H1 (cell line): ENCODE data around the gene SOWAHD. TPM values are rescaled to one million over a fixed set of nuclear protein-coding genes. Genes with fewer than 3 reads are reported as not detected.
A peak's percentile ranks its signal among the peaks of the same experiment; 100 is the strongest.
"Not testable (repeated sequence)": the region's sequence is repeated elsewhere in the genome, so short reads cannot be mapped to it uniquely, and the experiment has no call there.

Source experiments
- CTCF ChIA-PET: fragments of 300-600 bp; sonication (Branson Sonifier 250); formaldehyde crosslinking; loops from one replicate; lab custom pipeline; 2021; ENCODE audit not compliant: partially characterized antibody; lab: Charles Lee
- POLR2A ChIA-PET: fragments of 300-600 bp; sonication (Branson Sonifier 250); formaldehyde crosslinking; loops from one replicate; lab custom pipeline; 2021; ENCODE audit warnings: inconsistent platforms; ENCODE audit not compliant: partially characterized antibody; lab: Charles Lee
- DNase-seq, 2 experiments: peaks; one replicate each; pipeline versions ENCODE4 v3.0.0 to v3.0.0-alpha.2; 2010 to 2022; ENCODE audit warnings: low spot score in 2 of 2, low read depth in 1 of 2, mixed read lengths in 1 of 2
- FAIRE-seq: peaks from 2 replicates; lab custom pipeline; 2011; peaks lifted over from hg19 to GRCh38; lab: Jason Lieb, UNC
- H2AFZ ChIP-seq: 2 replicates; pipeline ENCODE4 v1.8.1; 2012; ENCODE audit warnings: low read length, inconsistent platforms
- H2AK5ac ChIP-seq: 2 replicates; pipeline ENCODE4 v1.6.1; 2013; ENCODE audit warnings: low read depth, low read length
- H2BK120ac ChIP-seq: replicated peaks from 2 replicates; pipeline ENCODE3; 2013; ENCODE audit warnings: low read depth, low read length, inconsistent platforms
- H2BK12ac ChIP-seq: 2 replicates; pipeline ENCODE4 v1.6.1; 2013; ENCODE audit warnings: low read depth, low read length
- H2BK15ac ChIP-seq: 2 replicates; pipeline ENCODE4 v1.6.1; 2013; ENCODE audit warnings: low read length
- H2BK20ac ChIP-seq: 2 replicates; pipeline ENCODE4 v1.6.1; 2013; ENCODE audit warnings: low read length
- H2BK5ac ChIP-seq: 2 replicates; pipeline ENCODE4 v1.6.1; 2013; ENCODE audit warnings: low read depth, low read length
- H3K14ac ChIP-seq: 2 replicates; pipeline ENCODE4 v1.6.1; 2013; ENCODE audit warnings: inconsistent platforms; ENCODE audit not compliant: insufficient read length
- H3K18ac ChIP-seq: 2 replicates; pipeline ENCODE4 v1.6.1; 2013; ENCODE audit warnings: low read length; ENCODE audit errors: extremely low read depth
- H3K23ac ChIP-seq: 2 replicates; pipeline ENCODE4 v1.6.1; 2013; ENCODE audit warnings: inconsistent platforms; ENCODE audit not compliant: insufficient read length
- H3K23me2 ChIP-seq: 2 replicates; pipeline ENCODE4 v1.6.1; 2013; ENCODE audit warnings: low read depth, low read length
- H3K27ac ChIP-seq: 2 replicates; pipeline ENCODE4 v1.6.1; 2011; ENCODE audit warnings: low read depth, low read length, inconsistent platforms
- H3K27me3 ChIP-seq, 4 experiments: replicated peaks in 1 of 4; 1 replicate in 1 of 4; 2 replicates in 3 of 4; pipeline versions ENCODE4 v1.6.1 to v1.8.1; 2011 to 2013; ENCODE audit warnings: low read length in 3 of 4, mild to moderate bottlenecking in 3 of 4, inconsistent platforms in 2 of 4, mixed read lengths in 2 of 4, moderate library complexity in 1 of 4; ENCODE audit not compliant: control insufficient read depth in 3 of 4, insufficient read depth in 3 of 4; ENCODE audit errors: extremely low read depth in 1 of 4
- H3K36me3 ChIP-seq, 4 experiments: 2 replicates each; pipeline versions ENCODE4 v1.6.1 to v1.8.1; 2011 to 2013; ENCODE audit warnings: mild to moderate bottlenecking in 4 of 4, low read length in 3 of 4, moderate library complexity in 2 of 4, control low read depth in 1 of 4, inconsistent platforms in 1 of 4; ENCODE audit not compliant: insufficient read depth in 4 of 4, control insufficient read depth in 2 of 4
- H3K4ac ChIP-seq: replicated peaks from 2 replicates; pipeline ENCODE3; 2013; ENCODE audit warnings: low read length, low read depth, mixed read lengths, inconsistent platforms; ENCODE audit not compliant: insufficient read length
- H3K4me1 ChIP-seq, 4 experiments: replicated peaks in 1 of 4; 1 replicate in 1 of 4; 2 replicates in 3 of 4; pipeline versions ENCODE4 v1.6.1 to v1.8.1; 2011 to 2013; ENCODE audit warnings: low read length in 3 of 4, inconsistent platforms in 2 of 4, mixed read lengths in 1 of 4; ENCODE audit not compliant: insufficient read depth in 4 of 4, control insufficient read depth in 3 of 4
- H3K4me2 ChIP-seq, 2 experiments: 2 replicates each; pipeline versions ENCODE4 v1.6.1 to v1.8.1; 2011 to 2013; ENCODE audit warnings: low read depth in 2 of 2, low read length in 2 of 2, control low read depth in 1 of 2, inconsistent platforms in 1 of 2, mild to moderate bottlenecking in 1 of 2; ENCODE audit not compliant: insufficient read depth in 1 of 2
- H3K4me3 ChIP-seq, 4 experiments: fragments of 200-600, 300-600 bp in 1 of 4; sonication (generic), shearing (Covaris generic), sonication (Bioruptor Twin) in 1 of 4; 2 replicates each; pipeline versions ENCODE4 v1.5.1 to v1.8.1; 2011 to 2016; ENCODE audit warnings: low read length in 4 of 4, low read depth in 3 of 4, control low read depth in 2 of 4, inconsistent platforms in 2 of 4, mild to moderate bottlenecking in 2 of 4, mixed read lengths in 1 of 4, moderate library complexity in 1 of 4; ENCODE audit not compliant: insufficient read depth in 2 of 4; ENCODE audit errors: extremely low read depth in 1 of 4
- H3K56ac ChIP-seq: replicated peaks from 2 replicates; pipeline ENCODE3; 2013; ENCODE audit warnings: low read depth, mild to moderate bottlenecking, mixed read lengths, low read length, inconsistent platforms; ENCODE audit not compliant: insufficient read length
- H3K79me1 ChIP-seq: 2 replicates; pipeline ENCODE4 v1.6.1; 2013; ENCODE audit warnings: low read depth, low read length, control low read depth
- H3K79me2 ChIP-seq, 2 experiments: 2 replicates each; pipeline versions ENCODE4 v1.6.1 to v1.8.1; 2012 to 2013; ENCODE audit warnings: low read length in 2 of 2, mild to moderate bottlenecking in 2 of 2, inconsistent platforms in 1 of 2; ENCODE audit not compliant: insufficient read depth in 2 of 2, control insufficient read depth in 1 of 2
- H3K9ac ChIP-seq, 4 experiments: replicated peaks in 1 of 4; 1 replicate in 1 of 4; 2 replicates in 3 of 4; pipeline versions ENCODE4 v1.6.1 to v1.8.1; 2011 to 2013; ENCODE audit warnings: low read depth in 3 of 4, low read length in 3 of 4, control low read depth in 2 of 4, mild to moderate bottlenecking in 2 of 4, moderate library complexity in 2 of 4, inconsistent platforms in 1 of 4; ENCODE audit errors: extremely low read depth in 1 of 4
- H3K9me3 ChIP-seq, 2 experiments: 2 replicates each; pipeline versions ENCODE4 v1.6.1 to v1.8.1; 2012 to 2013; ENCODE audit warnings: mild to moderate bottlenecking in 2 of 2, moderate library complexity in 2 of 2, control low read depth in 1 of 2, inconsistent platforms in 1 of 2, low read depth in 1 of 2, low read length in 1 of 2, mixed read lengths in 1 of 2; ENCODE audit not compliant: insufficient read depth in 2 of 2
- H4K20me1 ChIP-seq, 2 experiments: replicated peaks in 1 of 2; 2 replicates each; pipeline versions ENCODE3 to v1.8.1; 2011 to 2013; ENCODE audit warnings: inconsistent platforms in 2 of 2, low read length in 2 of 2, mild to moderate bottlenecking in 1 of 2; ENCODE audit not compliant: insufficient read depth in 2 of 2, control insufficient read depth in 1 of 2
- H4K5ac ChIP-seq: 2 replicates; pipeline ENCODE4 v1.6.1; 2013; ENCODE audit warnings: low read length, low read depth, mixed read lengths, inconsistent platforms; ENCODE audit not compliant: insufficient read length
- H4K8ac ChIP-seq: 2 replicates; pipeline ENCODE4 v1.8.0; 2013; ENCODE audit warnings: mild to moderate bottlenecking, moderate library complexity, low read length, inconsistent platforms; ENCODE audit not compliant: insufficient read depth; ENCODE audit errors: extremely low read depth
- H4K91ac ChIP-seq: replicated peaks from 2 replicates; pipeline ENCODE3; 2013; ENCODE audit warnings: low read length, mixed read lengths, inconsistent platforms; ENCODE audit not compliant: insufficient read length
- SP1 ChIP-seq: IDR thresholded peaks from 2 replicates; pipeline ENCODE4 v1.6.1; 2011; ENCODE audit warnings: low read depth, low read length
- WGBS, 2 experiments: shearing (Covaris generic) in 1 of 2; methylation state at CpG; one replicate each; pipeline versions ENCODE4 v1.1.6 to v1.1.7; 2013 to 2015; ENCODE audit warnings: low lambda C conversion rate in 2 of 2, mixed read lengths in 2 of 2, inconsistent platforms in 1 of 2, low coverage in 1 of 2, missing lambda C conversion rate in 1 of 2; ENCODE audit not compliant: insufficient replicate concordance in 2 of 2, insufficient coverage in 1 of 2, insufficient read length in 1 of 2; ENCODE audit errors: extremely low coverage in 1 of 2, missing lambda C conversion rate in 1 of 2; 5-methylcytosine and 5-hydroxymethylcytosine counted together
- polyA plus RNA-seq, 7 experiments: library from polyadenylated mRNA; depleted of rRNA in 3 of 7; stranded (reverse) in 5 of 7; unstranded in 2 of 7; fragments of >200 nt in 5 of 7; fragments of 200-250 nt in 2 of 7; gene quantifications; 1 replicate in 5 of 7; 2 replicates in 1 of 7; 4 replicates in 1 of 7; pipeline versions ENCODE4 v1.2.1 to v1.2.3, GENCODE V29; 2011 to 2013; ENCODE audit warnings: missing spikeins in 2 of 7, mixed read lengths in 2 of 7
- total RNA-seq: library from RNA; stranded (reverse); fragmentation: NEBNext Ultra II Directional; extraction: Animal tissue kit (Norgen Biotek cat#: 25700); gene quantifications from 2 replicates; pipeline ENCODE4 v1.2.1, GENCODE V29; 2021

SOWAHD gene
- total and polyA plus RNA-seq, 2 of the 8 experiments (the other 6 are each of a cell fraction or from before 2014, with no cell fraction given), result 1.7 to 2.9 TPM

GRCh38 chrX:119769388-119769787, 11.0 kb downstream of the SOWAHD start:
- H4K20me1 ChIP-seq, H3K79me1 ChIP-seq, H2AK5ac ChIP-seq, H2BK12ac ChIP-seq, H3K18ac ChIP-seq, H3K56ac ChIP-seq, H2AFZ ChIP-seq, H3K27me3 ChIP-seq, H4K91ac ChIP-seq, H2BK5ac ChIP-seq, H3K9me3 ChIP-seq, H3K23ac ChIP-seq, H4K8ac ChIP-seq, H3K14ac ChIP-seq, H3K4me3 ChIP-seq, H2BK15ac ChIP-seq, H3K4ac ChIP-seq, H3K79me2 ChIP-seq, H3K9ac ChIP-seq, H2BK120ac ChIP-seq, DNase-seq, H3K23me2 ChIP-seq, H3K4me1 ChIP-seq, H4K5ac ChIP-seq, FAIRE-seq, H2BK20ac ChIP-seq, H3K4me2 ChIP-seq, H3K27ac ChIP-seq, H3K36me3 ChIP-seq: not testable (repeated sequence)
- 100% methylated on average over 1 of the region's 3 CpGs; no CpG with 5 or more reads in 1 of the 2 experiments for WGBS, 2 experiments
- ChIA-PET POLR2A (interaction anchor here (1.0 kb wide), 1 partner anchor 15 kb away, joined by 3 read pairs; no protein-coding TSS in a partner anchor), CTCF (interaction anchor here (1.2 to 1.6 kb wide), 2 partner anchors 10 to 12 kb away, joined by 5 read pairs; no protein-coding TSS in a partner anchor)
- 0 out of 2 replicates have a peak, but pooled peaks have one; percentile 30 for TF ChIP-seq SP1
